GM19238 (cell line): ENCODE data around the gene CLEC17A.
A peak's percentile ranks its signal among the peaks of the same experiment; 100 is the strongest.
"Not testable (repeated sequence)": the region's sequence is repeated elsewhere in the genome, so short reads cannot be mapped to it uniquely, and the experiment has no call there.

Source experiments
- DNase-seq: peaks from one replicate; pipeline ENCODE4 v3.0.0; 2011; ENCODE audit warnings: low spot score; ENCODE audit not compliant: insufficient read length

The CLEC17A gene

GRCh38 chr19:14559916-14560775, 22.7 kb upstream of the CLEC17A start:
- no peak for DNase-seq

GRCh38 chr19:14560776-14561108, 22.1 kb upstream of the CLEC17A start:
- DNase-seq: no peak

GRCh38 chr19:14561249-14561648, 21.6 kb upstream of the CLEC17A start:
- no peak for DNase-seq

- DNase-seq: no peak
These were observed 21.0 kb upstream of the CLEC17A start for GRCh38 chr19:14561847-14562351.

- DNase-seq: no peak
These were observed 20.0 kb upstream of the CLEC17A start for GRCh38 chr19:14562660-14563589.

- DNase-seq: no peak
These were observed 19.3 kb upstream of the CLEC17A start for GRCh38 chr19:14563590-14563926.

GRCh38 chr19:14563989-14564651, 18.8 kb upstream of the CLEC17A start:
- peak; percentile 32 for DNase-seq

GRCh38 chr19:14564652-14565297, 18.1 kb upstream of the CLEC17A start:
- not testable (repeated sequence) for DNase-seq

- no peak for DNase-seq
These were observed 17.6 kb upstream of the CLEC17A start for GRCh38 chr19:14565298-14565679.

- no peak for DNase-seq
These were observed 16.8 kb upstream of the CLEC17A start for GRCh38 chr19:14565765-14566711.

GRCh38 chr19:14566712-14567077, 16.2 kb upstream of the CLEC17A start:
- DNase-seq: no peak

- no peak for DNase-seq
These were observed 15.8 kb upstream of the CLEC17A start for GRCh38 chr19:14567079-14567478.

- no peak for DNase-seq
These were observed 11.9 kb upstream of the CLEC17A start for GRCh38 chr19:14570864-14571527.

- DNase-seq: peak; percentile 85
These were observed 11.0 kb upstream of the CLEC17A start, which contains the start of gene NDUFB7 for GRCh38 chr19:14571695-14572490. Gene NDUFB7 (minus strand): TSS chr19:14572066. CDS start chr19:14572000, 66 bp downstream.

GRCh38 chr19:14575428-14575980, 7.4 kb upstream of the CLEC17A start:
- DNase-seq: no peak

GRCh38 chr19:14576363-14576762, 6.5 kb upstream of the CLEC17A start:
- DNase-seq: no peak

- no peak for DNase-seq
These were observed 5.6 kb upstream of the CLEC17A start for GRCh38 chr19:14577264-14577663.

- no peak for DNase-seq
These were observed 4.9 kb upstream of the CLEC17A start for GRCh38 chr19:14577885-14578427.
